Measurements from ENCODE around the gene MEX3A. TPM values are rescaled to one million over a fixed set of nuclear protein-coding genes. Genes with fewer than 3 reads are reported as not detected.

Gene MEX3A
- total RNA-seq, 1 experiment from 2014 or later = 79.1 TPM

- TF ChIP-seq ARID4B (CRISPR knock-in tag; IDR thresholded peaks at IDR 0.05; ENCODE audit: borderline replicate concordance) (peak; percentile 43; the same call in 1 of the 2 replicates), JUN (CRISPR knock-in tag; IDR thresholded peaks at IDR 0.05) (no peak), SMAD4 (CRISPR knock-in tag; IDR thresholded peaks at IDR 0.05) (no peak), ZNF396 (CRISPR knock-in tag; IDR thresholded peaks at IDR 0.05; ENCODE audit: borderline replicate concordance) (no peak), USF2 (CRISPR knock-in tag; IDR thresholded peaks at IDR 0.05) (peak; percentile 16; the same call in 1 of the 2 replicates), CREB1 (CRISPR knock-in tag; IDR thresholded peaks at IDR 0.05) (no peak), MAX (CRISPR knock-in tag; IDR thresholded peaks at IDR 0.05) (peak; percentile 57; the same call in 1 of the 2 replicates), ZNF219 (CRISPR knock-in tag; IDR thresholded peaks at IDR 0.05; ENCODE audit: borderline replicate concordance) (no peak), ZBTB21 (CRISPR knock-in tag; IDR thresholded peaks at IDR 0.05; ENCODE audit: borderline replicate concordance) (no peak), PRDM15 (CRISPR knock-in tag; IDR thresholded peaks at IDR 0.05) (no peak), FOXJ3 (CRISPR knock-in tag; IDR thresholded peaks at IDR 0.05; ENCODE audit: borderline replicate concordance) (no peak), SP1 (CRISPR knock-in tag; conservative IDR thresholded peaks at IDR 0.05) (no peak; the same call in none of the 2 replicates), GRHL2 (CRISPR knock-in tag; IDR thresholded peaks at IDR 0.05; ENCODE audit: insufficient replicate concordance, severe bottlenecking) (no peak), RORB (CRISPR knock-in tag; IDR thresholded peaks at IDR 0.05) (0 out of 2 replicates have a peak, but pooled peaks have one; percentile 46), ZNF416 (CRISPR knock-in tag; IDR thresholded peaks at IDR 0.05) (no peak), FOXP1 (CRISPR knock-in tag; IDR thresholded peaks at IDR 0.05; ENCODE audit: borderline replicate concordance) (no peak), RELA (CRISPR knock-in tag; IDR thresholded peaks at IDR 0.05; ENCODE audit: borderline replicate concordance) (no peak), STAT6 (CRISPR knock-in tag; conservative IDR thresholded peaks at IDR 0.05; ENCODE audit: low read depth) (no peak), ZNF317 (CRISPR knock-in tag; IDR thresholded peaks at IDR 0.05; ENCODE audit: borderline replicate concordance, low read depth) (no peak), MLX (CRISPR knock-in tag; IDR thresholded peaks at IDR 0.05) (no peak), PRRX2 (CRISPR knock-in tag; IDR thresholded peaks at IDR 0.05) (no peak), ZNF512 (CRISPR knock-in tag; IDR thresholded peaks at IDR 0.05; ENCODE audit: borderline replicate concordance) (no peak)
Observed at GRCh38 chr1:156052862-156053767, 29.1 kb downstream of the MEX3A start (continued).

All from WTC11 (cell line).